PC-9 (cell line): ENCODE data around the gene FCRL4.

Experiments
- CTCF ChIP-seq: fragments of 200-600 bp; sonication (generic); conservative IDR thresholded peaks from 2 replicates; pipeline ENCODE4 v1.6.1; 2017; ENCODE audit warnings: mixed run types, antibody characterized with exemption, mild to moderate bottlenecking, moderate library complexity
- EZH2 ChIP-seq: fragments of 200-600 bp; sonication (generic); IDR thresholded peaks from 2 replicates; pipeline ENCODE4 v1.8.0; 2017; ENCODE audit warnings: antibody characterized with exemption, low read depth

- no peak for TF ChIP-seq CTCF
- no peak for TF ChIP-seq EZH2
Observed at GRCh38 chr1:157551694-157552693, 45.9 kb downstream of the FCRL4 start, which contains the start of gene FCRL5.
